GM19043 (cell line): ENCODE results near the gene TRABD2B.

ENCODE experiments used
- ATAC-seq: cut with Tn5 transposase; IDR thresholded peaks from one replicate; pipeline ENCODE4 v1.9.1; 2021; ENCODE audit warnings: low read depth; ENCODE audit not compliant: unreplicated experiment

The TRABD2B gene

DNA sequence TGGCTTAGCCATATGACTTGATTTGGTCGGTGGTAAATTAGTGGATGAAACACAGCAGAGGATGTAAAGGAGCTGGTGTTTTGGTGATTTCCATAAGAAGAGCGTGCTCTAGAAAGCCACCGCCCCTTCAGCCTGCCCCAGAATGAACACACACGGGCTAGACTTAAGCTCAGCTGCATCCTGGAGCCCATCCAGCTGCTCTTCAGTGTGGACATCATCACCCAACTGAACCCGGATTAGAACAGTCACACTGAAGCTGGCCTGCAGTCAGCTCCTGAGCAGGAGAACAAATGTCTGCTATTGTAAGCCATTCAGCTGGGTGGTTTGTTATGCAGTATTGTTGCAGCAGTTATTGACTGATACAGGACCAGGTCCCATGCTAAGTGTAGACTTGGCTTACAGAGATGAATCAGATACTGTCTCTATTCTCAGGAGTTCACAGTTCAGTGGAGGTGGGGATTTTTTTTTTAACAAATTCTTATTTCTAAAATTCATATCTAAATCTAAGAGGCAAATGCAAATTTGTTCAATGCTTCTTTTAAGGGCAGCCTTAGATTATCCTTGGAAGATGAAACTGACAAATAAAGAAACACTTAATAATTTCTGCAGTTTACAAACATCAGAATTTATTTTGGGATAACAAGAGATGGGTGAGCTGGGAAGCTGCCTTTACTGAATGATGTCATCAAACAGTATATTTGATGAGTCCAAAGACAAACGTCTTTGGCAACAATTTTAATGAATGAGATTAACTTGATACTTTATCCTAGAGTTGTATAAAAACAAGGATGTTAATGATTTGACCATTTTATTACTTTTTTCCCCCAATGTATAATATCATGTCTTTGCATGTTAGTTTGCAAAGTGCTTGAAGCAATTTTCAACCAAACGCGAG is 251.2 kb downstream of the TRABD2B start:
- ATAC-seq = no peak

DNA sequence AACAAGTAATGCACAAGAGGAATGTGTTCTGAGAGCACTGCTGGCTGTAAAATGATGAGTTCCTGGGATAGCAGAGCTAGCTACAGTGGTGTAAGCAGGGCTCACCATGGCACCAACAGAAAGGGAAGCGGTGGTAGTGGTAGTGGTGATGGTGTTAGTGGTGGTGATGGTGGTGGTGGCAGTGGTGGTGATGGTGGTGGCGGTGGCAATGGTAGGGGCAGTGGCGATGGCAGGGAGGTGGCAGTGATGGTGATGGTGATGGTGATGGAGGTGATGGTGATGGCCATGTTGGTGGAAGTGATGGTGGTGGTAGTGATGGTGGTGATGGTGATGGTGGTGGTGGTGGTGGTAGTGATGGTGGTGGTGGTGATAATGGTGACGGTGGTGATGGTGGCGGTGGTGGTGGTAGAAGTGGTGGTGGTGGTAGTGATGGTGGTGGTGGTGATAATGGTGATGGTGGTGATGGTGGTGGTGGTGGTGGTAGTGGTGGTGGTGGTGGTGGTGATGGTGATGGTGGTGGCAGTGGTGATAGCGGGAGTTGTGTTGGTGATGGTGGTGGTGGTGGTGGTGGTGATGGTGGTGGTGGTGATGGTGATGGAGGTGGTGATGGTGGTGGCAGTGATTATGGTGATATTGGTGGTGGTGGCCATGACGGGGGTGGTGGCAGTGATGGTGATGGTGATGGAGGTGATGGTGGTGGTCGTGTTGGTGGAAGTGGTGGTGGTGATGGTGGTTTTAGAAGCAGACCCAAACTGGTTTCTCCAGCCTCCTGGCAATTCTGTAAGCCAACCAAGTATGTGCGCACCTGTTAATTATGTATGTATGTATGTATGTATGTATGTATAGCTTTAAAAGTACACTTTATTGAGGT is 254.1 kb downstream of the TRABD2B start:
- no peak for ATAC-seq

DNA sequence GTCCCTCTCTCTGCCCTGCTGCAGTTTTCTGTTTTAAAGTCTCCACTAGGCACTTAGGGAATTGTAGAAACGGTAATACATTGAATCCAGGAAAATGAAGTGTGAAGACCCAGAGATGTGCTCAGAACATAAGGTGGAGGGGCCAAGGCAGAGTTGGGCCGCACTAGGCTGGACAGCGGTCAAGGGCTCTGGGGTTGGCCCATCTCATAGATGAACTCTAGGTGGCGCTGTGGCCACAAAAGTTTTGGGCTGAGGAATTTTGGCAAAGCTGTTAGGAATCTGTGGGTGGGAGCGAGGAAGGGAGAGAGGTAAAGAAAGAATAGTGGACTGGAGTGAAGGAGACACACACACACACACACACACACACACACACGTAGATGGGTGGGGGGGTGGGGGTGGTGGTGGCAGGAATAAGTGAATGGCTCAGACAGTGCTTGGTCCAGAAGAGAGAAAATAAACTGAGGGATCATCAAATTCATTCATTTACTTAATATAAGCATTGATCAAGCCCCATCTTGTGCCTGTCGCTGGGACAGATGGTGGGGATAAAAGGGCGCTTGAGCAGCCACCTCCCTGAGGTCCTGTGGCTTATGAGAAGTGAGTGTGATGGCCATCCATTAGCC is 258.5 kb downstream of the TRABD2B start:
- ATAC-seq = no peak

DNA sequence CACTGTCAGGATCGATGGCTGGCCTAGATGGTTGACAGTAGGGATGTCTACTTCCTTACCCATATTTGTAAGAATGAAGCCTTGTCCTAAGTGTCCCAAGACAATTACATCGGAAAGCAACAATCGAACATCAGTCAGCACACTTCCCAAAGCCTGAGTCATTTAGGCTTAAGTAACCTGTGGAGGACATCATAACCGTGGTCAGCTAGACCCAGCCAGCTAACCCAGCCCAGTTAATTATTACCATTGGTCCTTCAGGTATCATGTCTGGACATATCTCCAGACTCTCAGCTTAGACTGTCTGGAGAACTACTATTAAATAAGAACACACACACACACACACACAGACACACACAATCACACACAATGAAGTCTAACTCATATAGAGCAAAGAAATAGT is 264.7 kb downstream of the TRABD2B start:
- no peak for ATAC-seq

DNA sequence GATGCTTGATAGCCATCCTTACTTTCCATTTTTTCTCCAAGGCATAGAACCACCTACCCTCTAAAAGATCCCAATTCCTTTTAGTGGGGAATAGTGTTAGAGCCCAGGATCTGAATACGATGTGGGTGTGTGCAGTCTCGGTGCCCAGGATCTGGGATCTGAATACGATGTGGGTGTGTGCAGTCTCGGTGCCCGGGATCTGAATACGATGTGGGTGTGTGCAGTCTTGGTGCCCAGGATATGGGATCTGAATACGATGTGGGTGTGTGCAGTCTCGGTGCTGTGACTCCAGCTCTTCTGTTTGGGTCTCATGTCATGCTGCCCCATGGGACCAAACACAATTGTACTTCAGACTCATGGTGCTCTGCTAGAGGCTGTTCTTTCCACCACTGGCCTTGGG is 265.5 kb downstream of the TRABD2B start:
- no peak for ATAC-seq

DNA sequence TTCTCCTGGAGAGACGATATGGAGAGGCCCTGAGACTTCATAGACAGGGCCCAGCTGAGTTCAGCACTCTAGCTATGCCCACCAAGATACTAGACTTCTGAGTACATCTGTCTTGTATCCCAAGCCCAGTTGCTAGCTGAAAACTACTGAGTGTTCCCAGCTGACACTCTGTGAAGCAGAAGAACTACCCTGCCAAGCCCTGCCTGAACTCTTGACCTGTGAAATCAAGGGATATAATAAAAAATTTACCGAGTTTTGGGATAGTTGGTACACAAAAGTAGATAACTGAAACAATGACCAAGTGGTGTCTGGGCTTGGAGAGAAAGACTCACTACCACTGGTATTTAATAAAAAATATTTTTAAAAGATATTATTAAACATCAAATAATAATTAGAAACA is 267.5 kb downstream of the TRABD2B start:
- no peak for ATAC-seq

DNA sequence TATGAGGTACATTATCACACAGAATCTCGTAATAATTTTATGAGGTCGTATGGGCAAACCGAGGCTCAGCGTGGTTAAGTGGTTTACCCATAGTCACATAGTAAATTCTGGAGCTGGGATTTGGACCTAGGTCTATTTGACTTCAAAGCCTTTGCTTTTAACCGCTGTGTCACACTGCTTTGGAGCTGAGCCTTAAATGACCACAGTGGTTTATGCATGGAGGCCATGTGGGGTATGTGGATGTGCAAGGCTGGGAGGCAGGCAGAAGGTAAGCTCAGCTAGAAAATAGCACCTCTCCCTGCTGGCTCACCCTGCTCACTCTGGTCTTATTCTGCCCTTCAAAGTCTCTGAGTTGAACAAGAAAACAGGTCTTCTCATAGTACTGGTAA is 269.5 kb downstream of the TRABD2B start:
- ATAC-seq = no peak

DNA sequence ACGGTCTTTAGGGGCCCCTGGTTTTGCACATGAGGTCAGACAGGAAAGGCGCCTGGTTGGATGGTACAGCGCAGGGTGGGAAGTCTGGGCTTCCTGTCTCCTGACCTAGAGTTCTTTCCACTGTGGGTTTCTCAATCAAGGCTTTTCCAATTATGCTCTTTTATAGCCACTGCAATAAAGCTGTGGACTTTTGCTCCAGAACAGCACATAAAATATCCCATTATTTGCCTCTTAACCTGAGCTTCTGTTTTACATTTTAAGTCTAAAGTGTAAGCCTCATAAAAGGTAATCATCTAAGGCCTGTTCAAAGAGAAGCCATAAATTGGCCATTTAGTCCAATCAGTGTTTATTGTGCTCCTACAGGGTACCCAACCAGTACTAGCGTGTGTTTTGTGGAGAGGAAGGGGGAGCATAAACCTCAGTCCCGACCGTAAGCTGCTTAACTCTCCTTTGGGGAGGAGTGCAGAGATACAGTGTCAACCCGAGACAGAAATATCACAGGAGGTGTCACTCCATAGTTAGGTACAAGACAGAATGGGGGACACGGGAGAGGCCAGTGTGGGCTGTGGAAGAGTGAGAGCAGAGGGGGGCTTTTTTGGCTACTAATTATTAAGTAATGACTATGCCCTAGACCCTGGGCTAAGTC is 270.0 kb downstream of the TRABD2B start:
- no peak for ATAC-seq

DNA sequence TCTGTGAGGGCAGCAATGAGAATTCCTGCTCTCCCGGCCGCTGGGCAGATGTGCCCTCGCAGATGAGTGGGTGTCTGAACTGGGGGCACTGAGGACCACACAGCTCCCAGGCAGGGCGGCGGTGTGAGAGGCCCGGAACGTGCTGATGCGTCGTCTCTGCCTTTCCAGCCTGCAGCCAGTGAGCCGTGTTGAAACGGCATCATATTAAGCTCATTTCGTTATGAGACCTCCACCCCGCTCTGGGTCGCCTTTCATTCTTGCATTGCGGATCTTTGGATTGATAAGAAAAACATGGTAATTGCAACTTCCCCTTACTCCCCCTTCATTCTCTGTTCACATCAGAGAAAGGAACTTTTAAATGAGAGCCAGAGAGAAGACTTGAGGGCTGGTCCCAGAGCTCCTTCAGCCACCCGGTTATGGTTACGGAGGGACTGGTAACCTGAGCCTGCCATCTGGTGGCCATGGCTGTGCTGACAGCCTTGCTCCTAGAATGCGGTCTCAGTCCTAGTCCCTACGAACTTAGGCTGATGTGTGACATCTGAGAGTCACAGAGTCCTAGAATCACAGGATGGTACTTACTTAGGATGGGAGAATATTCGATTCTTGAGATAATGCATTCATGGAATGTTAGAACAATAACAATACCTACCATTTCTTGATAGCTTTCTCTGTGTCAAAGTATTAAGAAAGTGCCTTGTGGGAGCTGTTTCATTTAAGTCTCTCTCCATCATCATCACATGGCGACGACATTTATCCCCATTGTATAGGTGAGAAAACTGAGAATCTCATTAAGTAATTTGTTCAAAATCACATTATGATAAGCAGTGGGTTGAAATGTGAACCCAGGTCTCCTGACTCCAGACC is 271.0 kb downstream of the TRABD2B start:
- peak; percentile 91 for ATAC-seq

DNA sequence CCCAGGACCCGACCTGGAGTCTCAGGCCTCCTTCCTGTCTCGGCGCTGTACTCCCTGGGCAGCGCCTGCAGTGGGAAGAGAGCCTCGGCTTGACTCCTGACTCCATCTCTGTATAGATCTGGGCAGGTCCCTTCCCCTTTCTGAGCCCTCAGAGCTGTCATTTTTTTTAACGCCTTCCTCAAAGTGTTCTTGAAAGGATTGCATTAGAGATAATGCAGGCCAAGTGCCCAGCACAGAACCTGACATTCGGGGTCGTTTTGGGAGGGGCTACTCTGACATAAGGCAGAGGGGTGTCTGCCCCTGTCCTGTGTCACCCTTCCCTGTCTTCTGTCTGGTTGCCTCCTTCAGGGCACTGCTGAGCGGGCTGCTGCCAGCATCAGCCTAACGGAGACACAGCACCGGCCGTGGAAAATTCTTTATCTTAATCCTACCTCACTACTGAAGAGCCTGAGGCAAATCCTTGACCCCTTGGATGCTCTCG is 271.6 kb downstream of the TRABD2B start:
- no peak for ATAC-seq

DNA sequence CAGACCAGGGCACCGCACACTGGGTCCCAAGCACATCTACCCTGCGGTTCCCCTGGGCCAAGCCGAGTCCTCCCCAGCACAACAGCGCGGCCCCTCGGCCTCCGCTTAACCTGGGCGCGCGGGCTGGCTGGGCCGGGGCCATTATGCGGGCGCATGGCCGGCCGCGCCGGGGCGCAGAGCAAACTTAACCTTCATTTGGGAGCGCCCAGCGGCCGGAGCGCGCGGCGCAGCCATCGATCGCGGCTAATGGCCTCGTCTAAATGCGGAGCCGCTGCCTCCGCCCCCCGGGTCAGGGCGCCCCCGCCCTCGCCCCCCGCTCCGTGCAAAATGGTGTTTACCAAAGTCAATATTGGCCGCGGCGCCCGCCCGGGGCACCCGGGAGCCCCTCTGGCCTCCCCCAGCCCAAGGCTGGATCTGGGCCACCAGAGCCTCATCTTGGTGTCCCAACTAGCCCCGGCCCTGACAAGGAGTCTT is 272.1 kb downstream of the TRABD2B start:
- ATAC-seq = no peak

DNA sequence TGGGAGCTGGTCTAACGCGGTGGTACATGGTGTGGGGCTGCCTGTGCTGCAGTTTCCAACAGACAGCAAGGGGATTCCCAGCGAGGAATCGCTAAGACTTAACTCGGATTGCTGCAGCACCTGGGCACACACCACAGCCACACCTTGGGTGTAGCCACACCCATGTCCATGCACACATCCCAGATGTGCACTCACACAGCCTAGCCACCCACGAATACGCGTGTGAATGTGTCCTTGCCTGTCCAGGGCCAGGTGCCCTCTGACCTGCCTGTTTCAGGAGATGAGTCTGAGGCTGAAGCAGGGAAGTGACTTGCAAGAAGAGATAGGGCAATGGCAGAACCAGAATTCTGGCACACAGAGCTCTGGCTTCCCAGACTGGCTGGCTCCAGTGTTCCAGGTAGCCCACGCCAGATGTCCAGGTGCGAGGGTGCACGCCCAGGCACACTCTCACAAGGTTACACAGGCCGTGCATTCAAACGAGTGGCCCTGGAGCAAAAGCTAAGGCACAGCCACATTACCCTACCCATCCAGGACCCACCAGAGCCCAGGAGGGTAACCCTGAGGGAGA is 272.7 kb downstream of the TRABD2B start:
- no peak for ATAC-seq

DNA sequence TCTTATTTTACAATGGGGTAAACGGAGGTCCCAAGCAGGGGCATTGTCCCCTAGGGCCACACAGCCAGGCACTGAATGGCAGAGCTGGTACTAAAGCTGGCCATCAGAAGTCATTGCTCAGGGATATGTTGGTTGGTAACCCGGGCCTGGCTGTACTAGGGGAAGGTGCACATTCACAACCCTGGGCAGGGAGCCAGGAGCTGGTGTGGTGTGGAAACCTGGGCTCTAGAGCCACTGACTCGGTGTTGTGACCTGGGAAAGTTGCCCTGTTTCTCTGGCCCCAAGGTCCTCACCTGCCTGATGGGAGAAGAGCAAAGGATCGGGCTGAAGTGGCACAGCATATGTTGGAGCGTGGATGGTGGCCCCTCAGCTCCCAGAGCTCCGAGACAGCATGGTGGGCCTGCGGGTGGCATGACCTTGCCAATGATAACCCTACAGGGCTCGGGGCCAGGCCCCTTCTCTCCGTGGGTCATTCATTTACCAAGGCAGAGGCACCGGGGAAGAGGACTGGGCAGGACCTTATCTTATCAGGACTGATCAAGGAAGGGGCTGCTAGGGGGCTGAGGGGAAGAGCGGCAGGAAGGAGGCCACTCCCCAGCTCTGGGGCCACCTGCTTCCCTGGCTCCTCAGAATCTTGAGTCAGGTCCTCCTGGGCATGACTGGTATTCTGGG is 274.1 kb downstream of the TRABD2B start:
- no peak for ATAC-seq

DNA sequence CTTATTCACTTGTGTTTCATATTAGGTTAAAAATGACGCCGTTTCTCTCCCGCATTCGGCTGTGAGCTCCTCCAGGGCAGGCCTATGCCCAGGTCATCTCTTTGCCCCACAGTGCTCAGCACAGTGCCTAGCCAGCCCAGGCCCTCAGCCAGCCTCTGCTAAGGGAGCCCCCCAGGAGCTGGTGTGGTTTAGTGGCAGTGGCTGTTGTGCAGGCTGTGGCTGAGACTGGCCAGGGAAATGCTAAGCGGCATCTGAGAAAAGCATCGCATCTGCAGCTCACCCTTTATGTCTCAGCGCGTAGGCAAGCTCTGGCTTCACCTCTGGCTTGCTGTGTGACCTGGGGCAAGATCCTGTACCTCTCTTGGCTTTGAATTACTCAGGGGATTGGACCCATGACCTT is 275.1 kb downstream of the TRABD2B start:
- no peak for ATAC-seq

DNA sequence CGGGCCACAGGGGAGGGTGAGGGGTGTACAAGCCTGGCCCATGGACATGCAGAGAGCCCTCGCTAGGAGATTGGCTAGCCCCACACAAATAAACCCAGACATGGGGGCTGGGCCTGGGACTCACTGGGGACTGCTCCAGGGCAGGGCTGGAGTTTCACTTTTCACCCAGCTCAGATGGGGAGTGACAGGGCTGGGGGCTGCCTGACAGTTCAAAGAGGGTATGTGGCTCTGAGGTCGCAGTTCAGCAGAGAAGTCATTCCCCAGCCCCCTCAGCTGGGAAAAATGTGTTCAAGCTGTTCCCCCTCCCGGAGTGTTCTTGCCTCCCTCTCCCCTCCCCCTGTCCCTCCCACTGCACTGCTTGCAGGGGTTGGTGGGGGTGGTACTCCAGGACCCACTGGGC is 277.1 kb downstream of the TRABD2B start:
- no peak for ATAC-seq

DNA sequence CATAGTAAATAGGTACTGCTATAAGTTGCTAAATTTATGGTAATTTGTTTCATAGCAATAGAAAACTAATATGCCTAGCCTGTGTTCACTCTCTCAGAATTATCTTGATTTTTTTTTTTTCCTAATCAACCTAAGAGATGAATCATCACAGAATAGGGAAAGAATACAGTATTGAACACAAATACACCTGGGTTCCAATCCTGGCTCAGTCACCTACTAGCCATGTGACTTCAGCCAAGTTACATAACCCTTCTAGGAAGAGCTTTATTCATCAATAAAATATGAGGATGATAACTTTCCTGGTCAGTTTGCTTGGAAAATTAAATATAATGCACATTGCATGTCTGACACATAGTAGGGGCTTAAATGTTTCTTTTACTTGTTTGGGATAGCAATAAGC is 279.8 kb downstream of the TRABD2B start:
- ATAC-seq = no peak

DNA sequence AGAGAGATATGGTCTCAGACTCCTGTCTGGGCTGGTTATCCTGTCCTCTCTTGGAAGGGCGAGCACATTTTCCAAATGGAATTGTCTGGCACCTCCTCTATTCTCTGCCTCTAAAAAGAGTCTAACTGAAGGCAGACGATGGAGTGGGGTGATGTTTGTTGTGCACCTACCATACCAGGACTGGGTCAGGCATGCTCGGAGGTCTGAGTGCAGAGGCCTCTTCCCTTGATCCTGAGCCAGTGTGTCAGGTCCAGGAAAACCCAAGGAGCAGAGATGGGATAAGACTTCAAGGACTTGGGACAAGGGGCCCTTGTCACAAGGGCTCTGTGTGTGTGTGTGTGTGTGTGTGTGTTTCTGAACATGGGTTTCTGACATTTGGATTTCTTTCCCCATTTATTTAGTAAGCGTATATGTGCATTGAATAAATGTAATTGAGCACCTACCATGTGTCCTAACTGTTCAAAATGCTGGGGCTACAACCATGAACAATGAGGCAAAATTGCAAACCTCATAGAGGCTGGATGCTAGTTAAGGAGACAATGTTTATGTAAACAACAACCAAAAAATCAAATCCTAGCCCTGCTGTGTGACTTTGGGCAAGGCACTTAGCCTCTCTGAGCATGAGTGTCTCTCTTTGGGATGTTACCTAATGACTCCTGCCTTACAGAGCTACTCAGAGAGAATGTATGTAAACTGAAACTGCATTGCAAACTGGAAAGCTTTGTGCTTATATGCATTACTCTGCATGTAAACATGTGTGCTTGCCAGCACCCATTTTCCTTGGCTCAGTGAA is 283.0 kb downstream of the TRABD2B start:
- no peak for ATAC-seq
